RWPE1 (cell line): ENCODE results near the gene ENAH.

Source experiments
- CTCF ChIA-PET: fragments of 350-600 bp; sonication (Branson Sonifier 250); formaldehyde crosslinking; extraction: SDS; loops from one replicate; lab custom pipeline; 2021; lab: Yijun Ruan, JAX
- POLR2A ChIA-PET: fragments of 400-600 bp; formaldehyde crosslinking; extraction: SDS; loops from one replicate; lab custom pipeline; 2020; ENCODE audit warnings: antibody characterized with exemption; ENCODE audit not compliant: low non-redundant PET; lab: Yijun Ruan, JAX
- DNase-seq: peaks from one replicate; pipeline ENCODE4 v3.0.0; 2012; ENCODE audit warnings: low spot score
- H3K27ac ChIP-seq: fragments of 450-650 bp; 2 replicates; pipeline ENCODE4 v1.5.1; 2017
- TF ChIP-seq, protein P1 (sequence below): fragments of 450-650 bp; conservative IDR thresholded peaks from 2 replicates; pipeline ENCODE4 v1.5.1; 2017; ENCODE audit warnings: low read depth, mild to moderate bottlenecking

Gene ENAH

DNA sequence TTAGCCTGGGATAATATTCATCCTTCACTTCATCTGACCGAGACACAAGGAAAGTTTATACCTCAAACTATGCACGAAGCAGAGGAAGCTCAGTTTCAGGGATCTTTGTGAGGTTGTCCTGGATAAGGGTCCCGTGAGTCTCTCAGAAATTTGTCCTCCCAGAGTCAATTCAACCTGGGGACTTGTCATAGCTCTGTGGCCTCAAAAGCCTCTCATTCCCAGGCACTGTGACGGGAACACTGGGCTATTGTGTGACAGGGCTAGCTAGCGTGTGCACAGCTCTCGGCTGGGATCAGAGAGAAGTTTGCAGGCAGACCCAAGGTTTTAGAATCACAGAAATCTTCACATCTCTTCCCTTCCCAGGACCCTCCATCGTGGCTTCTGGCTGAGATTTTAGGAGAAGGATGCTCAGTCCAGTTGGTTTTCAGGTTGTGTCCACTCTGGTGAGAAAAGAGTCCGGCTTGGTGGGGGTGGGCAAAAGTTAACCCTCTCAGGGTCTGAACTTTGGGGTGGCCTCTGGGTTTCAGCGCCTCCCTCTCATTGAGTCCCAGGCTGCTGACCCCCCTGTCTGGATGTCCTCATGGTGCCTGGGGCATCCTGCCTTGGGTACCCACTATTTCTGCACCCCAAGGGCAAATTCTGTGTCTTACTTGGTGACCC is 204.6 kb downstream of the ENAH start:
- TF ChIP-seq, protein P1, sequence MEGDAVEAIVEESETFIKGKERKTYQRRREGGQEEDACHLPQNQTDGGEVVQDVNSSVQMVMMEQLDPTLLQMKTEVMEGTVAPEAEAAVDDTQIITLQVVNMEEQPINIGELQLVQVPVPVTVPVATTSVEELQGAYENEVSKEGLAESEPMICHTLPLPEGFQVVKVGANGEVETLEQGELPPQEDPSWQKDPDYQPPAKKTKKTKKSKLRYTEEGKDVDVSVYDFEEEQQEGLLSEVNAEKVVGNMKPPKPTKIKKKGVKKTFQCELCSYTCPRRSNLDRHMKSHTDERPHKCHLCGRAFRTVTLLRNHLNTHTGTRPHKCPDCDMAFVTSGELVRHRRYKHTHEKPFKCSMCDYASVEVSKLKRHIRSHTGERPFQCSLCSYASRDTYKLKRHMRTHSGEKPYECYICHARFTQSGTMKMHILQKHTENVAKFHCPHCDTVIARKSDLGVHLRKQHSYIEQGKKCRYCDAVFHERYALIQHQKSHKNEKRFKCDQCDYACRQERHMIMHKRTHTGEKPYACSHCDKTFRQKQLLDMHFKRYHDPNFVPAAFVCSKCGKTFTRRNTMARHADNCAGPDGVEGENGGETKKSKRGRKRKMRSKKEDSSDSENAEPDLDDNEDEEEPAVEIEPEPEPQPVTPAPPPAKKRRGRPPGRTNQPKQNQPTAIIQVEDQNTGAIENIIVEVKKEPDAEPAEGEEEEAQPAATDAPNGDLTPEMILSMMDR: no peak
- ChIA-PET CTCF (interaction anchor here (0.6 to 1.5 kb wide), 4 partner anchors 26 to 609 kb away, joined by 3 to 4 read pairs (median 4); no protein-coding TSS in a partner anchor), POLR2A (no interaction called here)
- peak overlapping the region; percentile 79 for H3K27ac ChIP-seq
- DNase-seq: no peak

DNA sequence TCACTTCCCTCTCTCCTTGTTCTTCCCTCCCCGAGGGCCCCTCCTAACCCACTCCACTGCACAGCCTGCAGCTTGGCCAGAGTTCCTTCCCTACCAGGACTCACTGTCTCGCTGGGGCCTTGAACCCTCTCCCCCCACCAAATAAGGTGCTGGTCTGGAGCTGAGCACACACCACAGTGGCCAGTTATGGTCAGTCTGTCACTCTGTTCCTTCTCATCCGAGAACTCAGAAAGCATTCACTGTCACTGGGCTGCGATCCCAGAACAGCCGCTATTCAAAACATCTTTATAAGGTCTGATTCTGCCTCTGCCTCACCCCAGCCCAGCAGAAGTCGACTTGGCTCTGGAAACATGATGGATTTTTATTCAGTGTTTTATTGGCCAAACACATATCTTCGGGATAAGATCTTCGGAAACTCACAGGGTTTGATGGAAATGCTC is 205.3 kb downstream of the ENAH start:
- TF ChIP-seq, protein P1: no peak
- H3K27ac ChIP-seq: no peak overlapping the region; the same call in 1 of the 2 replicates
- ChIA-PET POLR2A (no interaction called here), CTCF (interaction anchor here (0.7 to 2.1 kb wide), 2 partner anchors 27 to 166 kb away, joined by 3 to 12 read pairs; no protein-coding TSS in a partner anchor)
- DNase-seq: no peak

DNA sequence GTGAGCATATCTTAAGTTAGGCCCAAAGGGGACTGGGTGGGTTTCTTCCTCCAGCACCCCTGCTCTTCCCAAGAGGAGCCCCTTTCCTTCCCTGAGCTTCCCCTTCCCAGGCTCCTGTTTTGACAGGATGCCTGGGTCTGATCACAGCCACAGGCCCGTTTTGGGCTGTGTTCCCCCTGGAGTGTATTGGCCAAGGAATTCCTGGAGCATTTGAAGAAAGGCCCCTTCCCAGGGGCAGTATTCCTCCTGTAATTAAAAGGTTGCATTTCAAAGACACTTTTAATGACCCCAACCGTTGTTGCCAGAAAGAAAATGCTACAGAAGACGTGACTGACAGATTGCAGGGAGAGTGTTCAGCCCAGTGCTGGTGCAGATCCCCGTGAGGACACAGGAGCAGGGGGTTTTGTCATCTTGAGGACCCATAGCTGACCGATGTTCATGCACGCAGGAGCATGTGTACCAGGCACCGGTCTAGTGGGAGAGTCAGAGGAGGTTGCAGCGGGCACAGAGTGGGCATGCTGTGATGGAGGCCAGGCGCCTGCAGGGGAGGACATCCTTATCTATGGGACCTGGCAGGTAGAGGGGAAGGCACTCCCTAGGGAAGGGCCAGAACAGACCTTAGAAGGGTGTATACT is 205.8 kb downstream of the ENAH start:
- TF ChIP-seq, protein P1: no peak

DNA sequence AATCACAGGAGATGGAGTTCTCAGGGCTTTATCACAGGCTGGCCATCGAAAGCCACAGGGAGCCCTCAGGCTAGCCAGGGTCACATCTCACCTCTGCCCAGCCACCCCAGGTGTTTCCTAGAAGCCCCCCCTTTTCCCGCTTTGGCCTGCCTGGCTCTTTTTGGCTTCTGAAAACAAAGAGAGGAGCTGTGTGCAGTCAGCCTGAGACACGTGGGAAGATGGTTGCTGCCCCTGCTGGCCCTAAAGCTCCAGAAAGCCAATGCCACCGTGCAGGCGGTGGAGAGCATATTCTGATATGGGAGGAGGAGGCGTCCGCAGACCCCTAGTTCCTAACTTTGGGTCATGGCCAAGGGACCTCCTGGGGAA is 206.3 kb downstream of the ENAH start:
- TF ChIP-seq, protein P1: no peak
- no peak for DNase-seq
- POLR2A ChIA-PET: no interaction called here
- CTCF ChIA-PET: interaction anchor here (0.6 to 2.1 kb wide), 3 partner anchors 16 to 34 kb away, joined by 3 to 12 read pairs (median 3); no protein-coding TSS in a partner anchor
- H3K27ac ChIP-seq: peak overlapping the region; percentile 87; the same call in 1 of the 2 replicates

More for the DNA sequence above, 205.8 kb downstream of the ENAH start:
- ChIA-PET POLR2A (no interaction called here), CTCF (interaction anchor here (0.7 to 2.1 kb wide), 2 partner anchors 16 to 28 kb away, joined by 3 to 12 read pairs; no protein-coding TSS in a partner anchor)
- peak overlapping the region; percentile 87; the same call in 1 of the 2 replicates for H3K27ac ChIP-seq
- no peak for DNase-seq

DNA sequence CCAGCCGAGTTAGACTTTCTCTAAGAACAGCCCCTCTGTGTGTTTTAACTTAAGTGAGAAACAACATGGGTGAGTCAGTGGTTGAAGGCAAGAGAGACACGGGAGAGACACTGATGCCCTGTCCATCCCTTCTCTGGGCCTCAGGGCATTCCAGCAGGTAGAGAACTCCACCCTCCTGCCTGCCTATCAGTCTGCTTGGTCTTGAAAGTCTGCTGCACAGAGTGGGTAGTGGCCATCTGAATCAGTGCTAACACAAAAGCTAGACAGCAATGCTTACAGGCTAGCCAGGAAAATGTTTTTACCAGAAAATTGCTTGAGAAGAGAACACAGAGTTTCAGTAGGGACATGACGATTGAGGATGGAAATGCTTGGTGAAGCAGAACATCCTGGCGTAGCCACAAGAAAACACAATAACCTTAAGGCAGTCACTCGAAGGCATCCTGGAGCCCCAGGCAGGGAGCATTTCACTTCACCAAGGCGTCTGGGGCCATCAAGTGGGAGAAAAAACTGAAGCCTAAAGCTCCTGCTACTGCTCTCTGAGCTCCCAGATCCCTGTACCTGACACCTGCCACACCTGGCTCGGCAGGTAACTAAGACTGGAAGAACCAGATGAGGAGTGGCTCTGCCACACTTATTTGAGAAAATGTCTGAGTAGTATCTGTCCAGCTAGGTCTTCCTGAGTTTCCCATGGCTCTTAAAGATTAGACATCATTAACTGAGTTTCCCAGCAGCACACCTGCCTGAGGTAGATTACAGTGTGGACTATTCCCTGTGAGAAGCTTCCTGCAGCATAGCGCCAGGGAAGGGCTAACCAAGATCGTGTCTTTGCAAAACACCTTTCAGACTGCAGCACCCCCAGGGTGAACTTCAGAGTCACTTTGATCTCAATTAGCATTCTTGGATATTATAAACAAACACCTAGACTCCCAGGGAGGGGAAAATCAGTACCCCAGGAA is 207.0 kb downstream of the ENAH start:
- TF ChIP-seq, protein P1: no peak
- peak overlapping the region; percentile 87 for H3K27ac ChIP-seq
- ChIA-PET POLR2A (no interaction called here), CTCF (interaction anchor here (0.6 to 2.1 kb wide), 4 partner anchors 10 to 242 kb away, joined by 3 to 12 read pairs (median 4); no protein-coding TSS in a partner anchor)
- peak; percentile 42 for DNase-seq

DNA sequence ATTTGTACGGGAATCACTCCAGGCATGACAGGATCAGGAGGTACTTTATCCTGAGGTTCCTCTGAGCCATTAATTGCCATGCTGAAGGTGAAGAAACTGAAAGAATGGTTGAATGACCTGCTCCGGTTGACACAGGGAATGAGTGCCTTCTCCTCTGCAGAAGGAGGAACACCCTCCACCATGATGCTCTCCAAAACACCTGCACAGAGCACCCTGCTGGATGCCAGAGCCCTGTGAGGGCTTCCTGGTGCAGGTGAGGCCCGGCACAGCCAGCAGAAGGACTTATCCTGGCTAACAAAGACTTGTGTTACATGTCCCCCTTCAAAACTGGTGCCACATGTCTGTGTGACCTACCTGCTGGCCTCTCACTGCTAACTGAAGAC is 210.8 kb downstream of the ENAH start:
- POLR2A ChIA-PET: no interaction called here
- DNase-seq: no peak
- CTCF ChIA-PET: no interaction called here
- no peak overlapping the region for H3K27ac ChIP-seq
- TF ChIP-seq, protein P1: no peak
